ENCODE results near the gene ITGAD. TPM values are rescaled to one million over a fixed set of nuclear protein-coding genes. Genes with fewer than 3 reads are reported as not detected.

ITGAD gene
- total and polyA plus RNA-seq, 2 donors (not counting 1 experiment from before 2014, with no cell fraction given): 0.19 TPM; not detected in 1

DNA sequence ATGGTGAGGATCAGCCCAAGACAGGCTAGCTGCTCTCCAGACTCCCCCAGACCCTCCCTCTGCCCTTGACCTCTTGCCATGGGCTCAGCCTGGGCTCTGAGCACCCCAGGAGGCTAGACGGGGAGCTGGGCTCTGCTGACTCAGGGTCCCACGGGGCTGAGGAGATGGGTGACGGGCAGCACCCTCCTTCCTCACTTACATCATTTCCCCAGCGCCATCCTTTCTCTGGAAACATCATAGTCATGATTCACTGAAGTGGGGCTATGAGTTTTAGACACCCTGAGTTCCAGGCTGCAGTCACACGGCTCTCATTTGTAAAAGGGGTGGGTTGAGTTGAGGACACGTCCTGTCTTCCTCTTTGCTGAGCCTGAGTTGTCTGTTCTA, 41.2 kb upstream of the ITGAD start:
- H3K4me1 ChIP-seq (ENCODE audit: control insufficient read depth in 2 of 2, insufficient read depth in 2 of 2, low read length in 2 of 2): peaks cover 49 to 96% of the 10 kb centered on the region in 2 donors
- peak overlapping the region; percentile 91 for H3K27ac Mint-ChIP-seq
- H3K4me1 Mint-ChIP-seq: peaks cover 86% of the 10 kb centered on the region
- WGBS (ENCODE audit: insufficient coverage): 19% methylated on average over 3 of the region's 6 CpGs
- peak overlapping the region; percentile 43 for H3K9ac ChIP-seq (ENCODE audit: low read length)
- H3K9me3 Mint-ChIP-seq (ENCODE audit: insufficient read depth): no peaks in the 10 kb centered on the region
- POLR2A ChIA-PET: interaction anchor here (0.7 to 1.1 kb wide), 2 partner anchors 150 to 172 kb away, joined by 4 to 6 read pairs; partner anchors contain the start of gene FUS
- H3K4me3 Mint-ChIP-seq: peak overlapping the region; percentile 77
- H2AFZ ChIP-seq (ENCODE audit: insufficient read depth, low read depth, low read length, poor library complexity, severe bottlenecking): peak overlapping the region; percentile 49
- H3K4me3 ChIP-seq (ENCODE audit: control extremely low read depth in 1 of 5, extremely low read depth in 1 of 5, insufficient read depth in 1 of 5, low read depth in 2 of 5, low read length in 4 of 5): peak overlapping the region in 2 of 5 experiments; percentile 26 to 41
- TF ChIP-seq, protein P1, sequence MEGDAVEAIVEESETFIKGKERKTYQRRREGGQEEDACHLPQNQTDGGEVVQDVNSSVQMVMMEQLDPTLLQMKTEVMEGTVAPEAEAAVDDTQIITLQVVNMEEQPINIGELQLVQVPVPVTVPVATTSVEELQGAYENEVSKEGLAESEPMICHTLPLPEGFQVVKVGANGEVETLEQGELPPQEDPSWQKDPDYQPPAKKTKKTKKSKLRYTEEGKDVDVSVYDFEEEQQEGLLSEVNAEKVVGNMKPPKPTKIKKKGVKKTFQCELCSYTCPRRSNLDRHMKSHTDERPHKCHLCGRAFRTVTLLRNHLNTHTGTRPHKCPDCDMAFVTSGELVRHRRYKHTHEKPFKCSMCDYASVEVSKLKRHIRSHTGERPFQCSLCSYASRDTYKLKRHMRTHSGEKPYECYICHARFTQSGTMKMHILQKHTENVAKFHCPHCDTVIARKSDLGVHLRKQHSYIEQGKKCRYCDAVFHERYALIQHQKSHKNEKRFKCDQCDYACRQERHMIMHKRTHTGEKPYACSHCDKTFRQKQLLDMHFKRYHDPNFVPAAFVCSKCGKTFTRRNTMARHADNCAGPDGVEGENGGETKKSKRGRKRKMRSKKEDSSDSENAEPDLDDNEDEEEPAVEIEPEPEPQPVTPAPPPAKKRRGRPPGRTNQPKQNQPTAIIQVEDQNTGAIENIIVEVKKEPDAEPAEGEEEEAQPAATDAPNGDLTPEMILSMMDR (IDR thresholded peaks at IDR 0.05): no peak
- TF ChIP-seq EZH2 (IDR thresholded peaks at IDR 0.05; ENCODE audit: borderline replicate concordance, insufficient read depth, low read depth, low read length, poor library complexity, severe bottlenecking): no peak
- no peaks in the 10 kb centered on the region for H3K36me3 ChIP-seq (replicated peaks in 1 of 2; ENCODE audit: control extremely low read depth in 1 of 2, control insufficient read depth in 1 of 2, extremely low read depth in 1 of 2, insufficient read depth in 2 of 2, low read length in 1 of 2)
- no peaks in the 10 kb centered on the region for H3K27me3 ChIP-seq (replicated peaks in 1 of 4; ENCODE audit: control extremely low read depth in 1 of 4, control insufficient read depth in 3 of 4, insufficient read depth in 4 of 4, low read length in 3 of 4)
- no peaks in the 10 kb centered on the region for H3K27me3 Mint-ChIP-seq
- intact Hi-C loops (cut with micrococcal nuclease): no loop called here
- no peaks in the 10 kb centered on the region for H4K20me1 ChIP-seq (ENCODE audit: control insufficient read depth, insufficient read depth, low read length, poor library complexity, severe bottlenecking)
- H3K4me2 ChIP-seq (replicated peaks; ENCODE audit: low read depth, low read length, poor library complexity, severe bottlenecking): peak overlapping the region; percentile 62
- CTCF ChIA-PET: interaction anchor here (1.3 kb wide), 1 partner anchor 210 kb away, joined by 4 read pairs; no protein-coding TSS in a partner anchor
- peak overlapping the region; percentile 72 to 77 for H3K27ac ChIP-seq (ENCODE audit: low read length in 2 of 2)
- ATAC-seq (ENCODE audit: low read depth) (peak; percentile 46), DNase-seq (no peak)
- H3K79me2 ChIP-seq (ENCODE audit: control insufficient read depth, insufficient read depth, low read length): peaks cover 2% of the 10 kb centered on the region
- H3K9me3 ChIP-seq (ENCODE audit: control extremely low read depth in 1 of 3, control insufficient read depth in 2 of 3, insufficient read depth in 1 of 3, low read length in 2 of 3): no peaks in the 10 kb centered on the region

- peak overlapping the region; percentile 43 for H3K9ac ChIP-seq (ENCODE audit: low read length)
- H3K4me3 Mint-ChIP-seq: peak overlapping the region; percentile 77
- peak overlapping the region; percentile 72 to 77 for H3K27ac ChIP-seq (ENCODE audit: low read length in 2 of 2)
- peaks cover 84% of the 10 kb centered on the region for H3K4me1 Mint-ChIP-seq
- no peaks in the 10 kb centered on the region for H3K27me3 Mint-ChIP-seq
- H4K20me1 ChIP-seq (ENCODE audit: control insufficient read depth, insufficient read depth, low read length, poor library complexity, severe bottlenecking): no peaks in the 10 kb centered on the region
- H3K4me1 ChIP-seq (ENCODE audit: control insufficient read depth in 2 of 2, insufficient read depth in 2 of 2, low read length in 2 of 2): peaks cover 49 to 97% of the 10 kb centered on the region in 2 donors
- peak overlapping the region; percentile 49 for H2AFZ ChIP-seq (ENCODE audit: insufficient read depth, low read depth, low read length, poor library complexity, severe bottlenecking)
- H3K4me3 ChIP-seq (ENCODE audit: control extremely low read depth in 1 of 5, extremely low read depth in 1 of 5, insufficient read depth in 1 of 5, low read depth in 2 of 5, low read length in 4 of 5): peak overlapping the region in 1 of 5 experiments; percentile 26
- no peaks in the 10 kb centered on the region for H3K9me3 Mint-ChIP-seq (ENCODE audit: insufficient read depth)
- peak overlapping the region; percentile 62 for H3K4me2 ChIP-seq (replicated peaks; ENCODE audit: low read depth, low read length, poor library complexity, severe bottlenecking)
- TF ChIP-seq EZH2 (IDR thresholded peaks at IDR 0.05; ENCODE audit: borderline replicate concordance, insufficient read depth, low read depth, low read length, poor library complexity, severe bottlenecking): no peak
- TF ChIP-seq, protein P1 (IDR thresholded peaks at IDR 0.05): no peak
- CTCF ChIA-PET: interaction anchor here (1.3 kb wide), 1 partner anchor 211 kb away, joined by 4 read pairs; no protein-coding TSS in a partner anchor
- WGBS (ENCODE audit: insufficient coverage): 66% methylated on average over 14 of the region's 22 CpGs
- H3K79me2 ChIP-seq (ENCODE audit: control insufficient read depth, insufficient read depth, low read length): peaks cover 2% of the 10 kb centered on the region
- no peaks in the 10 kb centered on the region for H3K27me3 ChIP-seq (replicated peaks in 1 of 4; ENCODE audit: control extremely low read depth in 1 of 4, control insufficient read depth in 3 of 4, insufficient read depth in 4 of 4, low read length in 3 of 4)
- DNase-seq: peak; percentile 78
- POLR2A ChIA-PET: interaction anchor here (1.1 kb wide), 1 partner anchor 173 kb away, joined by 6 read pairs; the partner anchor contains the start of gene FUS
- no peaks in the 10 kb centered on the region for H3K9me3 ChIP-seq (ENCODE audit: control extremely low read depth in 1 of 3, control insufficient read depth in 2 of 3, insufficient read depth in 1 of 3, low read length in 2 of 3)
- intact Hi-C loops (cut with micrococcal nuclease): no loop called here
- H3K27ac Mint-ChIP-seq: peak overlapping the region; percentile 91
- H3K36me3 ChIP-seq (replicated peaks in 1 of 2; ENCODE audit: control extremely low read depth in 1 of 2, control insufficient read depth in 1 of 2, extremely low read depth in 1 of 2, insufficient read depth in 2 of 2, low read length in 1 of 2): no peaks in the 10 kb centered on the region
- ATAC-seq (ENCODE audit: low read depth): peak; percentile 46
Observed at GRCh38 chr16:31352376-31353115, 40.6 kb upstream of the ITGAD start.
